ENCODE measurements around the gene LRRC59.
"Not testable (repeated sequence)": the region's sequence is repeated elsewhere in the genome, so short reads cannot be mapped to it uniquely, and the experiment has no call there.

LRRC59 gene

GRCh38 chr17:50352072-50352692, 45.1 kb downstream of the LRRC59 start:
- peak in 2 of 10 donors; percentile 67 to 74 for DNase-seq
- intact Hi-C loops (cut with DNase I) = no loop called here

GRCh38 chr17:50350733-50351132, 46.6 kb downstream of the LRRC59 start:
- intact Hi-C loops (cut with DNase I) = no loop called here
- DNase-seq = peak in 1 of 10 donors; percentile 24

- intact Hi-C loops (cut with DNase I) = no loop called here
- DNase-seq = peak in 1 of 10 donors; percentile 53
Observed at GRCh38 chr17:50349243-50349600, 48.1 kb downstream of the LRRC59 start.

- intact Hi-C loops (cut with DNase I) = no loop called here
- DNase-seq = peak in 1 of 10 donors; percentile 64
Observed at GRCh38 chr17:50348522-50349242, 48.6 kb downstream of the LRRC59 start.

- no peak for DNase-seq
- intact Hi-C loops (cut with DNase I) = no loop called here
Observed at GRCh38 chr17:50347894-50348291, 49.4 kb downstream of the LRRC59 start.

- intact Hi-C loops (cut with DNase I) = no loop called here
- peak in 2 of 10 donors; percentile 69 to 81 for DNase-seq
Observed at GRCh38 chr17:50347117-50347893, 50.0 kb downstream of the LRRC59 start.

- intact Hi-C loops (cut with DNase I) = no loop called here
- DNase-seq = peak in 5 of 10 donors; percentile 29 to 91 (median 78)
Observed at GRCh38 chr17:50346313-50347116, 50.8 kb downstream of the LRRC59 start.

GRCh38 chr17:50345432-50346312, 51.7 kb downstream of the LRRC59 start, which contains the start of gene XYLT2:
Gene XYLT2 (plus strand): TSS chr17:50346126. CDS start chr17:50346141, 15 bp downstream.
- peak; percentile 59 to 97 (median 81) for DNase-seq
- intact Hi-C loops (cut with DNase I) = no loop called here

- intact Hi-C loops (cut with DNase I) = no loop called here
- DNase-seq = peak in 2 of 10 donors; percentile 80 to 83
Observed at GRCh38 chr17:50344731-50345365, 52.5 kb downstream of the LRRC59 start.

- intact Hi-C loops (cut with DNase I) = no loop called here
- no peak for DNase-seq
Observed at GRCh38 chr17:50339381-50339780, 57.9 kb downstream of the LRRC59 start.

GRCh38 chr17:50338645-50339044, 58.7 kb downstream of the LRRC59 start:
- intact Hi-C loops (cut with DNase I) = no loop called here
- no peak for DNase-seq

GRCh38 chr17:50337956-50338355, 59.4 kb downstream of the LRRC59 start:
- intact Hi-C loops (cut with DNase I) = no loop called here
- no peak for DNase-seq

GRCh38 chr17:50333291-50334057, 63.8 kb downstream of the LRRC59 start:
- DNase-seq = peak in 1 of 10 donors; percentile 43
- intact Hi-C loops (cut with DNase I) = not testable (repeated sequence)

- DNase-seq = no peak
- intact Hi-C loops (cut with DNase I) = no loop called here
Observed at GRCh38 chr17:50332196-50332595, 65.1 kb downstream of the LRRC59 start.

Data from posterior cingulate gyrus (tissue), 11 donors.